SH-SY5Y (cell line): Measurements from ENCODE around the gene FBL.

Experiments used
- GATA2 ChIP-seq: IDR thresholded peaks from 2 replicates; pipeline ENCODE4 v1.6.1; 2011; ENCODE audit warnings: mild to moderate bottlenecking, low read depth, low read length
- GATA3 ChIP-seq: IDR thresholded peaks from 2 replicates; pipeline ENCODE4 v1.6.1; 2011; ENCODE audit warnings: low read depth, mild to moderate bottlenecking, low read length, moderate library complexity

DNA sequence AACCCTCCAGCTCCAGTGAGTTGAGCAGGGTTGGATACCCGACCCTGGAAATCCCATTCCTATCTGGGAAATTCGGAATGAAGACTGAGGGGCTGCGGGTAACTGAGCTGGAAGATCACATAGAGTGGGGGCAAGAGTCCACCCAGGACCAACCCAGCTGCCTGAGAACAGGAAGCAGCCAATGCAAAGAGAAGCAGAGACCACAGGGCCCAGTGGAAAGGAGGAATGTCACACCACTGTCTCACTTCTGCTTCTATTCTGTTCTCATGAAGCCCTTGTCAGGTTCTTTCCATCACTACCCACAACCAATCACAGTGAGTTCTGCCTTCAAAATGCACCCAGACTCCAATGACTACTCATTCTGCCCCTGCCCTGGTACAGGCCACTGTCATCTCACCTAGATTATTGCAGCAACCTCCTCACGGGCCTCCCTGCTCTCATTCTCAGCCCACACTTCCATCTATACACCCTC, 27.5 kb downstream of the FBL start:
- TF ChIP-seq GATA2 (no peak), GATA3 (no peak)
